Measurements from ENCODE around the gene MDC1.

MDC1 gene

GRCh38 chr6:30748851-30749540 lies 31.9 kb upstream of the MDC1 start:
- no peak for DNase-seq (ENCODE audit: low read depth, low spot score)

- DNase-seq (ENCODE audit: low read depth, low spot score) = no peak
These were observed 31.1 kb upstream of the MDC1 start for GRCh38 chr6:30747902-30748769.

- DNase-seq (ENCODE audit: low read depth, low spot score) = no peak
These were observed 30.2 kb upstream of the MDC1 start for GRCh38 chr6:30747300-30747687.

- peak; percentile 95 for DNase-seq (ENCODE audit: low read depth, low spot score)
These were observed 27.1 kb upstream of the MDC1 start, which contains the start of gene IER3 for GRCh38 chr6:30744054-30744805. IER3 (minus strand) TSS chr6:30744547; CDS start chr6:30744518, 29 bp downstream.

- DNase-seq (ENCODE audit: low read depth, low spot score) = no peak
These were observed 26.3 kb upstream of the MDC1 start for GRCh38 chr6:30743099-30744053.

- DNase-seq (ENCODE audit: low read depth, low spot score) = peak; percentile 95
These were observed 25.4 kb upstream of the MDC1 start, which contains the start of gene FLOT1 for GRCh38 chr6:30742316-30743098. FLOT1 (minus strand) TSS chr6:30742687; CDS start chr6:30742189, 498 bp downstream.

- no peak for DNase-seq (ENCODE audit: low read depth, low spot score)
These were observed 24.8 kb upstream of the MDC1 start for GRCh38 chr6:30741789-30742315.

GRCh38 chr6:30741063-30741779 lies 24.1 kb upstream of the MDC1 start:
- no peak for DNase-seq (ENCODE audit: low read depth, low spot score)

- DNase-seq (ENCODE audit: low read depth, low spot score) = no peak
These were observed 23.4 kb upstream of the MDC1 start for GRCh38 chr6:30740540-30740870.

GRCh38 chr6:30738532-30738931 lies 21.5 kb upstream of the MDC1 start:
- no peak for DNase-seq (ENCODE audit: low read depth, low spot score)

- DNase-seq (ENCODE audit: low read depth, low spot score) = no peak
These were observed 18.7 kb upstream of the MDC1 start for GRCh38 chr6:30735668-30736314.

- no peak for DNase-seq (ENCODE audit: low read depth, low spot score)
These were observed 15.3 kb upstream of the MDC1 start for GRCh38 chr6:30732237-30732943.

GRCh38 chr6:30730601-30731435 lies 13.7 kb upstream of the MDC1 start:
- peak; percentile 92 for DNase-seq (ENCODE audit: low read depth, low spot score)

GRCh38 chr6:30727920-30728553 lies 11.0 kb upstream of the MDC1 start:
- DNase-seq (ENCODE audit: low read depth, low spot score) = no peak

- no peak for DNase-seq (ENCODE audit: low read depth, low spot score)
These were observed 9.7 kb upstream of the MDC1 start for GRCh38 chr6:30726506-30727413.

Measured in ELF-1 (cell line).